Measurements from ENCODE around the gene WDR36.

The WDR36 gene

GRCh38 chr5:111119856-111120255, 27.7 kb downstream of the WDR36 start:
- Mint-ChIP-seq H3K27ac (no peak overlapping the region), H3K27me3 (ENCODE audit: low read depth, poor library complexity) (no peaks in the 10 kb centered on the region), H3K4me1 (no peaks in the 10 kb centered on the region), H3K4me3 (no peak overlapping the region), H3K36me3 (ENCODE audit: low read depth) (peaks cover 44% of the 10 kb centered on the region), H3K9me3 (no peaks in the 10 kb centered on the region)
- DNase-seq = no peak
- no peak for TF ChIP-seq CTCF (IDR thresholded peaks at IDR 0.05)

GRCh38 chr5:111120911-111121310, 28.8 kb downstream of the WDR36 start:
- H3K4me3 Mint-ChIP-seq = no peak overlapping the region
- peaks cover 44% of the 10 kb centered on the region for H3K36me3 Mint-ChIP-seq (ENCODE audit: low read depth)
- H3K4me1 Mint-ChIP-seq = no peaks in the 10 kb centered on the region
- no peaks in the 10 kb centered on the region for H3K27me3 Mint-ChIP-seq (ENCODE audit: low read depth, poor library complexity)
- TF ChIP-seq CTCF (IDR thresholded peaks at IDR 0.05) = no peak
- peak overlapping the region; percentile 38 for H3K27ac Mint-ChIP-seq
- no peaks in the 10 kb centered on the region for H3K9me3 Mint-ChIP-seq
- DNase-seq = no peak

- Mint-ChIP-seq H3K36me3 (ENCODE audit: low read depth) (peaks cover 54% of the 10 kb centered on the region), H3K27ac (no peak overlapping the region), H3K4me1 (no peaks in the 10 kb centered on the region), H3K4me3 (no peak overlapping the region), H3K9me3 (no peaks in the 10 kb centered on the region), H3K27me3 (ENCODE audit: low read depth, poor library complexity) (no peaks in the 10 kb centered on the region)
- DNase-seq = no peak
- TF ChIP-seq CTCF (IDR thresholded peaks at IDR 0.05) = no peak
Measured at GRCh38 chr5:111121926-111122325, 29.8 kb downstream of the WDR36 start.

- Mint-ChIP-seq H3K4me3 (no peak overlapping the region), H3K4me1 (no peaks in the 10 kb centered on the region), H3K36me3 (ENCODE audit: low read depth) (peaks cover 55% of the 10 kb centered on the region), H3K27me3 (ENCODE audit: low read depth, poor library complexity) (no peaks in the 10 kb centered on the region), H3K9me3 (no peaks in the 10 kb centered on the region), H3K27ac (no peak overlapping the region)
- no peak for DNase-seq
- no peak for TF ChIP-seq CTCF (IDR thresholded peaks at IDR 0.05)
Measured at GRCh38 chr5:111122398-111122797, 30.2 kb downstream of the WDR36 start.

GRCh38 chr5:111124793-111125192, 32.6 kb downstream of the WDR36 start:
- Mint-ChIP-seq H3K4me1 (no peaks in the 10 kb centered on the region), H3K27me3 (ENCODE audit: low read depth, poor library complexity) (no peaks in the 10 kb centered on the region), H3K27ac (peak overlapping the region; percentile 42), H3K36me3 (ENCODE audit: low read depth) (peaks cover 55% of the 10 kb centered on the region), H3K4me3 (no peak overlapping the region), H3K9me3 (no peaks in the 10 kb centered on the region)
- no peak for DNase-seq
- no peak for TF ChIP-seq CTCF (IDR thresholded peaks at IDR 0.05)

- no peaks in the 10 kb centered on the region for H3K9me3 Mint-ChIP-seq
- H3K27ac Mint-ChIP-seq = no peak overlapping the region
- no peak for DNase-seq
- no peak for TF ChIP-seq CTCF (IDR thresholded peaks at IDR 0.05)
- no peak overlapping the region for H3K4me3 Mint-ChIP-seq
- no peaks in the 10 kb centered on the region for H3K27me3 Mint-ChIP-seq (ENCODE audit: low read depth, poor library complexity)
- no peaks in the 10 kb centered on the region for H3K4me1 Mint-ChIP-seq
- peaks cover 40% of the 10 kb centered on the region for H3K36me3 Mint-ChIP-seq (ENCODE audit: low read depth)
Measured at GRCh38 chr5:111126896-111127295, 34.7 kb downstream of the WDR36 start.

Measured in nephron progenitor cell (in vitro differentiated cells).